ENCODE data around the gene HBS1L.

DNA sequence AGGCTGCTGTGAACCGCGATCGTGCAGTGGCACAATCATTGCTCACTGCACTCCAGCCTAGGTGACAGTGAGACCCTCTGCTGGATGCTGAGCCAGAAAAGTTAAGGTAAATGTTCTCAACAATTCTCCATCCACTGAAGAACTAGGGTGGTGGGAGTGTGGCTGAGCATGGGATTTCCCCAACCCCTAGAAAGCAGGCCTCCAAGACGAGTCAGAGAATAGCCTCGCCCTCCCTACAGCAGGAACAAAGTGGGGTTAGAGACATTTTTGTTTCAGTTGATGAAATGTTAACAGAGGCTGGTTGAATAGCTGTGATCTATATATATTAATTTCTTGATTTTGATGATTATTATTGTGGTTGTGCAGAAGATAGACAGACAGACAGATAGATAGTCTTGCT, 98.6 kb downstream of the HBS1L start:
- no peak for TF ChIP-seq POLR2A (IDR thresholded peaks at IDR 0.05)
- TF ChIP-seq, protein P1, sequence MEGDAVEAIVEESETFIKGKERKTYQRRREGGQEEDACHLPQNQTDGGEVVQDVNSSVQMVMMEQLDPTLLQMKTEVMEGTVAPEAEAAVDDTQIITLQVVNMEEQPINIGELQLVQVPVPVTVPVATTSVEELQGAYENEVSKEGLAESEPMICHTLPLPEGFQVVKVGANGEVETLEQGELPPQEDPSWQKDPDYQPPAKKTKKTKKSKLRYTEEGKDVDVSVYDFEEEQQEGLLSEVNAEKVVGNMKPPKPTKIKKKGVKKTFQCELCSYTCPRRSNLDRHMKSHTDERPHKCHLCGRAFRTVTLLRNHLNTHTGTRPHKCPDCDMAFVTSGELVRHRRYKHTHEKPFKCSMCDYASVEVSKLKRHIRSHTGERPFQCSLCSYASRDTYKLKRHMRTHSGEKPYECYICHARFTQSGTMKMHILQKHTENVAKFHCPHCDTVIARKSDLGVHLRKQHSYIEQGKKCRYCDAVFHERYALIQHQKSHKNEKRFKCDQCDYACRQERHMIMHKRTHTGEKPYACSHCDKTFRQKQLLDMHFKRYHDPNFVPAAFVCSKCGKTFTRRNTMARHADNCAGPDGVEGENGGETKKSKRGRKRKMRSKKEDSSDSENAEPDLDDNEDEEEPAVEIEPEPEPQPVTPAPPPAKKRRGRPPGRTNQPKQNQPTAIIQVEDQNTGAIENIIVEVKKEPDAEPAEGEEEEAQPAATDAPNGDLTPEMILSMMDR (IDR thresholded peaks at IDR 0.05) = no peak

All from thyroid gland (tissue), 4 donors.